ENCODE measurements around the gene KRT20.

DNA sequence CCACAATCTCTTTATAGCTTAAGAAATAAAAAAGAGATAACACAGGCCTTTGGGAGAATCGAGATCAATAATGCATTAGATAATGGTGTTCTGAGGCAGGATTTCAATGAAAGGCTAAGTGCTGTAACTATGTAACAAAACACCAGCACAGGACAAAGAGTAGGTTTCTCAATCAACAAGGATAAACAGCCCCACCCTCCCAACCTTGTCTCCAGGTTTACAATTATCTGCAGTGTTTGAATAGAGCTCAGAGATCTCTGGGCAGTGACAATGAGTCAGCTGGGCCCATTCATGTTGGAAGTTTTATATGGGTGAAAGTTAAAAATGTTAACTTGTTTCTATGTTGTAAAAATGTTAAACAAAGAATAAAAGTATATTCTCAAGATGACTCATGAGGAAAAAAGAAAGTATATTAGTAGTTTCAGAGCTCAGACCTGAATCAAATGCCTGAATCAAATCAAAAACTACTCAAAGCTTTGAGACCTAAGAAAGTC lies 17.0 kb upstream of the KRT20 start:
- TF ChIP-seq, protein P1, sequence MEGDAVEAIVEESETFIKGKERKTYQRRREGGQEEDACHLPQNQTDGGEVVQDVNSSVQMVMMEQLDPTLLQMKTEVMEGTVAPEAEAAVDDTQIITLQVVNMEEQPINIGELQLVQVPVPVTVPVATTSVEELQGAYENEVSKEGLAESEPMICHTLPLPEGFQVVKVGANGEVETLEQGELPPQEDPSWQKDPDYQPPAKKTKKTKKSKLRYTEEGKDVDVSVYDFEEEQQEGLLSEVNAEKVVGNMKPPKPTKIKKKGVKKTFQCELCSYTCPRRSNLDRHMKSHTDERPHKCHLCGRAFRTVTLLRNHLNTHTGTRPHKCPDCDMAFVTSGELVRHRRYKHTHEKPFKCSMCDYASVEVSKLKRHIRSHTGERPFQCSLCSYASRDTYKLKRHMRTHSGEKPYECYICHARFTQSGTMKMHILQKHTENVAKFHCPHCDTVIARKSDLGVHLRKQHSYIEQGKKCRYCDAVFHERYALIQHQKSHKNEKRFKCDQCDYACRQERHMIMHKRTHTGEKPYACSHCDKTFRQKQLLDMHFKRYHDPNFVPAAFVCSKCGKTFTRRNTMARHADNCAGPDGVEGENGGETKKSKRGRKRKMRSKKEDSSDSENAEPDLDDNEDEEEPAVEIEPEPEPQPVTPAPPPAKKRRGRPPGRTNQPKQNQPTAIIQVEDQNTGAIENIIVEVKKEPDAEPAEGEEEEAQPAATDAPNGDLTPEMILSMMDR (IDR thresholded peaks at IDR 0.05; ENCODE audit: borderline replicate concordance, extremely low read depth, low read length, poor library complexity, severe bottlenecking) = no peak
- no peak for TF ChIP-seq EZH2 (IDR thresholded peaks at IDR 0.05; ENCODE audit: borderline replicate concordance, low read depth, low read length, severe bottlenecking)
